Adrenal gland (tissue), 12 donors: ENCODE results near the gene METTL24. TPM values are rescaled to one million over a fixed set of nuclear protein-coding genes. Genes with fewer than 3 reads are reported as not detected.
"Not testable (repeated sequence)": the region's sequence is repeated elsewhere in the genome, so short reads cannot be mapped to it uniquely, and the experiment has no call there.

Experiments used
- DNase-seq, 7 donors: peaks; one replicate each; pipeline ENCODE4 v3.0.0-alpha.2; 2019 to 2020
- H3K27ac ChIP-seq, 5 donors: fragments of 200-600 bp; sonication (generic) in 4 of 5; 1 replicate in 3 of 5; 2 replicates in 2 of 5; pipeline versions ENCODE4 v1.5.1 to v1.8.0; 2016 to 2020; ENCODE audit warnings: mild to moderate bottlenecking in 1 of 5
- H3K27me3 ChIP-seq: fragments of 200-600 bp; 2 replicates; pipeline ENCODE4 v1.8.0; 2021
- H3K36me3 ChIP-seq, 2 donors: fragments of 200-600 bp; replicated peaks in 1 of 2; 1 replicate in 1 of 2; 2 replicates in 1 of 2; pipeline versions ENCODE4 v1.5.1 to v1.8.0; 2018 to 2022
- H3K4me1 ChIP-seq, 2 donors: fragments of 200-600 bp; replicated peaks in 1 of 2; 1 replicate in 1 of 2; 2 replicates in 1 of 2; pipeline versions ENCODE4 v1.5.1 to v1.8.0; 2018 to 2021
- H3K4me3 ChIP-seq, 4 donors: fragments of 200-600 bp; sonication (generic) in 3 of 4; one replicate each; pipeline ENCODE4 v1.5.1; 2016 to 2018
- H3K9me3 ChIP-seq, 3 donors: fragments of 200-600 bp; sonication (generic) in 1 of 3; replicated peaks in 1 of 3; 1 replicate in 2 of 3; 2 replicates in 1 of 3; pipeline versions ENCODE4 v1.5.1 to v1.8.0; 2016 to 2021
- POLR2A ChIP-seq, 2 donors: fragments of 450-650 bp; IDR thresholded peaks; one replicate each; pipeline ENCODE4 v1.6.1; 2017; ENCODE audit warnings: antibody characterized with exemption in 2 of 2, mild to moderate bottlenecking in 2 of 2, moderate library complexity in 1 of 2
- WGBS, 4 donors: extraction: QIAGEN DNeasy Blood & Tissue Kit in 2 of 4; methylation state at CpG; one replicate each; pipeline versions ENCODE4 v1.1.5 to v1.1.7; 2013 to 2017; 5-methylcytosine and 5-hydroxymethylcytosine counted together
- intact Hi-C, 2 donors: fragments of 100-400 bp; cut with DNase I; formaldehyde crosslinking; loops; one replicate each; pipeline versions ENCODE4 v1.14.1 to v1.15.0; 2022 to 2023
- polyA plus RNA-seq, 3 donors: library from polyadenylated mRNA; stranded (reverse); fragments of 200-250 nt in 2 of 3; fragments of 350-450 nt in 1 of 3; fragmentation: Illumina TruSeq in 1 of 3; extraction: RNeasy Lipid Tissue Mini Kit (QIAGEN cat#74804) in 1 of 3; gene quantifications; one replicate each; pipeline ENCODE4 v1.2.3, GENCODE V29; 2013 to 2014
- total RNA-seq, 9 donors: library from RNA; depleted of rRNA in 4 of 9; stranded (reverse); fragments of >200 nt in 4 of 9; fragments of 120-200 nt in 1 of 9; fragmentation: NEBNext Ultra II Directional in 1 of 9; extraction: Animal tissue kit (Norgen Biotek cat#: 25700) in 1 of 9; gene quantifications; one replicate each; pipeline versions ENCODE4 v1.1.0 to v1.2.4, GENCODE V29; 2013 to 2023
- TF ChIP-seq, protein P1 (sequence below), 6 experiments: fragments of 450-650 bp in 4 of 6; fragments of 200-600 bp in 2 of 6; sonication (generic) in 1 of 6; IDR thresholded peaks; 1 replicate in 5 of 6; 2 replicates in 1 of 6; pipeline versions ENCODE4 v1.5.1 to v1.8.0; 2016 to 2021; ENCODE audit warnings: antibody characterized with exemption in 6 of 6, mild to moderate bottlenecking in 2 of 6, moderate library complexity in 1 of 6
- donor health status: healthy with polysubstance abuse.
- donor health status: Bipolar disorder and iron deficiency.
- donor health status: DM: yes; HTN: yes; CAD: no.
- donor health status: DM: no; HTN: no; CAD: no.
- donor health status: DM: no; HTN: no; CAD: no.
- donor health status: DM: yes; HTN: yes; CAD: no.

Gene METTL24
- total and polyA plus RNA-seq, 12 donors = 0.20 to 5.0 (median 1.8) TPM; not detected in 1

- no peaks in the 10 kb centered on the region for H3K9me3 ChIP-seq
- H3K4me1 ChIP-seq = peaks cover 0 to 6% of the 10 kb centered on the region in 2 donors
- H3K27me3 ChIP-seq = no peaks in the 10 kb centered on the region
- 73 to 89% (median 73%) methylated on average over 1 of the region's 1 CpG; no CpG with 5 or more reads in 1 of the 4 donors for WGBS, 4 donors
- no peak for TF ChIP-seq POLR2A (IDR thresholded peaks at IDR 0.05)
- TF ChIP-seq, protein P1, sequence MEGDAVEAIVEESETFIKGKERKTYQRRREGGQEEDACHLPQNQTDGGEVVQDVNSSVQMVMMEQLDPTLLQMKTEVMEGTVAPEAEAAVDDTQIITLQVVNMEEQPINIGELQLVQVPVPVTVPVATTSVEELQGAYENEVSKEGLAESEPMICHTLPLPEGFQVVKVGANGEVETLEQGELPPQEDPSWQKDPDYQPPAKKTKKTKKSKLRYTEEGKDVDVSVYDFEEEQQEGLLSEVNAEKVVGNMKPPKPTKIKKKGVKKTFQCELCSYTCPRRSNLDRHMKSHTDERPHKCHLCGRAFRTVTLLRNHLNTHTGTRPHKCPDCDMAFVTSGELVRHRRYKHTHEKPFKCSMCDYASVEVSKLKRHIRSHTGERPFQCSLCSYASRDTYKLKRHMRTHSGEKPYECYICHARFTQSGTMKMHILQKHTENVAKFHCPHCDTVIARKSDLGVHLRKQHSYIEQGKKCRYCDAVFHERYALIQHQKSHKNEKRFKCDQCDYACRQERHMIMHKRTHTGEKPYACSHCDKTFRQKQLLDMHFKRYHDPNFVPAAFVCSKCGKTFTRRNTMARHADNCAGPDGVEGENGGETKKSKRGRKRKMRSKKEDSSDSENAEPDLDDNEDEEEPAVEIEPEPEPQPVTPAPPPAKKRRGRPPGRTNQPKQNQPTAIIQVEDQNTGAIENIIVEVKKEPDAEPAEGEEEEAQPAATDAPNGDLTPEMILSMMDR (IDR thresholded peaks at IDR 0.05) = no peak
- H3K36me3 ChIP-seq = no peaks in the 10 kb centered on the region
- DNase-seq = no peak
- H3K4me3 ChIP-seq = no peak overlapping the region
- no peak overlapping the region for H3K27ac ChIP-seq
- intact Hi-C loops = no loop called here
Observed at GRCh38 chr6:110282412-110282811, 75.7 kb downstream of the METTL24 start.

- H3K9me3 ChIP-seq = no peaks in the 10 kb centered on the region
- no peak for DNase-seq
- no peaks in the 10 kb centered on the region for H3K36me3 ChIP-seq
- H3K4me3 ChIP-seq = no peak overlapping the region
- H3K27ac ChIP-seq = no peak overlapping the region
- WGBS, 4 donors = 63 to 76% (median 74%) methylated on average over 7 of the region's 7 CpGs
- H3K27me3 ChIP-seq = no peaks in the 10 kb centered on the region
- intact Hi-C loops = no loop called here
- H3K4me1 ChIP-seq = no peaks in the 10 kb centered on the region
- TF ChIP-seq, protein P1 (IDR thresholded peaks at IDR 0.05) = no peak
- no peak for TF ChIP-seq POLR2A (IDR thresholded peaks at IDR 0.05)
Observed at GRCh38 chr6:110277100-110277665, 81.0 kb downstream of the METTL24 start.

DNA sequence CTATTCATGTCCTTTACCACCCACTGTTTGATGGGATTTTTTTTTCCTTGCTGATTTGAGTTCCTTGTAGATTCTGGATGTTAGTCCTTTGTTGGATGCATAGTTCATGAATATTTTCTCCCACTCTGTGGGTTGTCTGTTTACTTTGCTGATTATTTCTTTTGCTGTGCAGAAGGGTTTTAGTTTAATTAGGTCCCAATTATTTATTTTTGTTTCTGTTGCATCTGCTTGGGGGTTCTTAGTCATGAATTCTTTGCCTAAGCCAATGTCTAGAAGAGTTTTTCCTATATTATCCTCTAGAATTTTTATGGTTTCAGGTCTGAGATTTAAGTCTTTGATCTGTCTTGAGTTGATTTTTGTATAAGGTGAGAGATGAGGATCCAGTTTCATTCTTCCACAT is 85.4 kb downstream of the METTL24 start:
- H3K4me3 ChIP-seq, H3K4me1 ChIP-seq, intact Hi-C loops, H3K9me3 ChIP-seq, H3K27ac ChIP-seq, H3K27me3 ChIP-seq, H3K36me3 ChIP-seq, DNase-seq: not testable (repeated sequence)

GRCh38 chr6:110271732-110272022 is 86.5 kb downstream of the METTL24 start:
- WGBS, 4 donors = 81 to 95% (median 92%) methylated on average over 1 of the region's 1 CpG
- DNase-seq = no peak
- H3K27ac ChIP-seq = no peak overlapping the region
- TF ChIP-seq POLR2A (IDR thresholded peaks at IDR 0.05) = no peak
- TF ChIP-seq, protein P1 (IDR thresholded peaks at IDR 0.05) = no peak
- intact Hi-C loops = no loop called here
- no peaks in the 10 kb centered on the region for H3K9me3 ChIP-seq
- H3K36me3 ChIP-seq = no peaks in the 10 kb centered on the region
- H3K4me1 ChIP-seq = no peaks in the 10 kb centered on the region
- H3K27me3 ChIP-seq = no peaks in the 10 kb centered on the region
- H3K4me3 ChIP-seq = no peak overlapping the region

- H3K4me3 ChIP-seq = no peak overlapping the region
- no peaks in the 10 kb centered on the region for H3K36me3 ChIP-seq
- no peaks in the 10 kb centered on the region for H3K27me3 ChIP-seq
- no peak for DNase-seq
- 63 to 78% (median 71%) methylated on average over 4 of the region's 4 CpGs for WGBS, 4 donors
- no peak for TF ChIP-seq POLR2A (IDR thresholded peaks at IDR 0.05)
- TF ChIP-seq, protein P1 (IDR thresholded peaks at IDR 0.05) = no peak
- intact Hi-C loops = no loop called here
- no peak overlapping the region for H3K27ac ChIP-seq
- H3K9me3 ChIP-seq = no peaks in the 10 kb centered on the region
- no peaks in the 10 kb centered on the region for H3K4me1 ChIP-seq
Observed at GRCh38 chr6:110270165-110270564, 88.0 kb downstream of the METTL24 start.
